ENCODE data around the gene MUTYH. TPM values are rescaled to one million over a fixed set of nuclear protein-coding genes. Genes with fewer than 3 reads are reported as not detected.

Gene MUTYH
- total and polyA plus RNA-seq, 9 of the 15 experiments (the other 6 are each of a cell fraction or from before 2014, with no cell fraction given) = 3.4 to 53.5 (median 29.0) TPM

GRCh38 chr1:45303520-45304310 lies 36.5 kb downstream of the MUTYH start (continued):
- TF ChIP-seq SAFB (IDR thresholded peaks at IDR 0.05; ENCODE audit: borderline replicate concordance, low read depth, low read length) (no peak), ZNF766 (CRISPR knock-in tag; conservative IDR thresholded peaks at IDR 0.05) (peak; percentile 65; the same call in 1 of the 2 replicates), JUN (IDR thresholded peaks at IDR 0.05; ENCODE audit: borderline replicate concordance, low read depth, low read length) (0 out of 2 replicates have a peak, but pooled peaks have one; percentile 41), JUN (CRISPR knock-in tag; IDR thresholded peaks at IDR 0.05; ENCODE audit: borderline replicate concordance) (no peak), RBFOX2 (IDR thresholded peaks at IDR 0.05; ENCODE audit: low read depth, low read length) (peak; percentile 90), MYNN (IDR thresholded peaks at IDR 0.05) (peak; percentile 83; the same call in 1 of the 2 replicates), MYNN (CRISPR knock-in tag; IDR thresholded peaks at IDR 0.05) (no peak), GABPA (tag; conservative IDR thresholded peaks at IDR 0.05; ENCODE audit: low read depth) (peak; percentile 95), ZBTB2 (IDR thresholded peaks at IDR 0.05) (peak; percentile 65), YY1 (IDR thresholded peaks at IDR 0.05; ENCODE audit: borderline replicate concordance in 1 of 3, control insufficient read depth in 1 of 3, extremely low read depth in 1 of 3, insufficient read depth in 3 of 3, insufficient read length in 1 of 3, insufficient replicate concordance in 2 of 3, low read depth in 1 of 3, low read length in 2 of 3) (peak; percentile 28 to 71 (median 57)), MTF1 (CRISPR knock-in tag; IDR thresholded peaks at IDR 0.05; ENCODE audit: borderline replicate concordance) (no peak), IRF9 (tag; IDR thresholded peaks at IDR 0.05) (no peak), ZNF197 (CRISPR knock-in tag; IDR thresholded peaks at IDR 0.05; ENCODE audit: low read depth) (0 out of 2 replicates have a peak, but pooled peaks have one; percentile 32), PHF20 (IDR thresholded peaks at IDR 0.05; ENCODE audit: partially characterized antibody) (peak; percentile 89), FOXK2 (conservative IDR thresholded peaks at IDR 0.05 in 1 of 2, IDR thresholded peaks at IDR 0.05 in 1 of 2; ENCODE audit: low read depth in 2 of 2) (peak; percentile 50 to 52; a peak in 3 of 4 replicates), KDM4B (IDR thresholded peaks at IDR 0.05; ENCODE audit: borderline replicate concordance in 2 of 2, low read depth in 1 of 2) (peak in 1 of 2 experiments; percentile 84; a peak in 2 of 4 replicates), ELF1 (tag; IDR thresholded peaks at IDR 0.05) (peak; percentile 85), ATF7 (IDR thresholded peaks at IDR 0.05) (peak; percentile 91), ELF4 (CRISPR knock-in tag; IDR thresholded peaks at IDR 0.05) (no peak), MCM2 (IDR thresholded peaks at IDR 0.05; ENCODE audit: low read depth) (no peak), TEAD1 (CRISPR knock-in tag; IDR thresholded peaks at IDR 0.05) (peak; percentile 23 to 76; a peak in 1 of 4 replicates), ZNF184 (CRISPR knock-in tag; IDR thresholded peaks at IDR 0.05) (no peak), EP400 (IDR thresholded peaks at IDR 0.05) (peak; percentile 97), ZNF561 (CRISPR knock-in tag; conservative IDR thresholded peaks at IDR 0.05) (no peak)

Measured in K562 (cell line).